Astrocyte of the spinal cord (primary cell): Measurements from ENCODE around the gene HJURP.

ENCODE experiments used
- DNase-seq: peaks from one replicate; pipeline ENCODE4 v3.0.0; 2011; ENCODE audit warnings: low read depth, low spot score
- H3K4me3 ChIP-seq: 2 replicates; pipeline ENCODE4 v1.5.1; 2011; ENCODE audit warnings: low read depth, mild to moderate bottlenecking, low read length, moderate library complexity
- CTCF ChIP-seq: IDR thresholded peaks from 2 replicates; pipeline ENCODE4 v1.5.1; 2012; ENCODE audit warnings: low read depth, mild to moderate bottlenecking, low read length, inconsistent platforms
- in situ Hi-C: cut with HindIII; loops from 2 replicates; pipeline ENCODE4 v1.10.0; 2017; ENCODE audit warnings: low sequenced_read_pairs

HJURP gene

GRCh38 chr2:233871432-233871831, 17.1 kb upstream of the HJURP start:
- in situ Hi-C loops: no loop called here
- no peak overlapping the region for H3K4me3 ChIP-seq
- DNase-seq: no peak
- TF ChIP-seq CTCF: no peak

- TF ChIP-seq CTCF: no peak
- peak within 1 kb of the TSS; percentile 64 for H3K4me3 ChIP-seq
- in situ Hi-C loops: no loop called here
- peak; percentile 55 for DNase-seq
Measured at GRCh38 chr2:233867993-233868532, 13.7 kb upstream of the HJURP start, which contains the start of gene MSL3B. Gene MSL3B (minus strand): TSS chr2:233868386.

- TF ChIP-seq CTCF: no peak
- H3K4me3 ChIP-seq: no peak overlapping the region
- in situ Hi-C loops: no loop called here
- DNase-seq: no peak
Measured at GRCh38 chr2:233866479-233866878, 12.1 kb upstream of the HJURP start.

GRCh38 chr2:233865838-233866237, 11.5 kb upstream of the HJURP start:
- DNase-seq: no peak
- in situ Hi-C loops: no loop called here
- peak; percentile 9 for TF ChIP-seq CTCF
- H3K4me3 ChIP-seq: no peak overlapping the region

- in situ Hi-C loops: no loop called here
- TF ChIP-seq CTCF: no peak
- no peak overlapping the region for H3K4me3 ChIP-seq
- no peak for DNase-seq
Measured at GRCh38 chr2:233862261-233862768, 8.0 kb upstream of the HJURP start.

- no peak for TF ChIP-seq CTCF
- in situ Hi-C loops: no loop called here
Measured at GRCh38 chr2:233858331-233858730, 4.0 kb upstream of the HJURP start.

More at GRCh38 chr2:233858331-233858730, 4.0 kb upstream of the HJURP start:
- H3K4me3 ChIP-seq: no peak overlapping the region
- DNase-seq: no peak
